AG08396 (cell line): ENCODE results near the gene AHCY.
"Not testable (repeated sequence)": the region's sequence is repeated elsewhere in the genome, so short reads cannot be mapped to it uniquely, and the experiment has no call there.

Experiments
- DNase-seq: peaks from one replicate; pipeline ENCODE4 v3.0.0; 2012; ENCODE audit warnings: low spot score, mixed read lengths

AHCY gene

GRCh38 chr20:34254979-34255378 lies 48.2 kb downstream of the AHCY start:
- no peak for DNase-seq

DNA sequence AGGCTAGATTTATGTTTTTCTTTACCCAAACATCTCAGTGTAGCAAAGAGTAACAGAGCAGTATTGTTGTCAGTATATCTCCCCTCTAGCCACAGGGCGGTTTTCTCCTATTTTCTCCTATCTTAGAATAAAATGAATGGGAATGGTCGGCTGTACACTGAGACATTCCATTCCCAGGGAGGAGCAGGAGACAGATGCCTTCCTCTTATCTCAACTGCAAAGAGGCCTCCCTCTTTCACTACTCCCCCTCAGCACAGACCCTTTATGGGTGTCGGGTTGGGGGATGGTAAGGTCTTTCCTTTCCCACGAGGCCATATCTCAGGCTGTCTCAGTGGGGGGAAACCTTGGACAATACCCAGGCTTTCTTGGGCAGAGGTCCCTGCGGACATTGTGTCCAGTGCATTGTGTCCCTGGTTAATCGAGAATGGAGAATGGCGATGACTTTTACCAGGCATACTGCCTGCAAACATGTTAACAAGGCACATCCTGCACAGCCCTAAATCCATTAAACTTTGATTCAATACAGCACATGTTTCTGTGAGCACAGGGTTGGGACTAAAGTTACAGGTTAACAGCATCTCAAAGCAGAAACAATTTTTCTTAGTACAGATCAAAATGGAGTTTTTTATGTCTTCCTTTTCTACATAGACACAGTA lies 50.6 kb downstream of the AHCY start:
- not testable (repeated sequence) for DNase-seq

- DNase-seq: no peak
Observed at GRCh38 chr20:34251619-34252018, 51.5 kb downstream of the AHCY start.

- DNase-seq: no peak
Observed at GRCh38 chr20:34250005-34250404, 53.1 kb downstream of the AHCY start.

GRCh38 chr20:34249291-34249690 lies 53.9 kb downstream of the AHCY start:
- no peak for DNase-seq

DNA sequence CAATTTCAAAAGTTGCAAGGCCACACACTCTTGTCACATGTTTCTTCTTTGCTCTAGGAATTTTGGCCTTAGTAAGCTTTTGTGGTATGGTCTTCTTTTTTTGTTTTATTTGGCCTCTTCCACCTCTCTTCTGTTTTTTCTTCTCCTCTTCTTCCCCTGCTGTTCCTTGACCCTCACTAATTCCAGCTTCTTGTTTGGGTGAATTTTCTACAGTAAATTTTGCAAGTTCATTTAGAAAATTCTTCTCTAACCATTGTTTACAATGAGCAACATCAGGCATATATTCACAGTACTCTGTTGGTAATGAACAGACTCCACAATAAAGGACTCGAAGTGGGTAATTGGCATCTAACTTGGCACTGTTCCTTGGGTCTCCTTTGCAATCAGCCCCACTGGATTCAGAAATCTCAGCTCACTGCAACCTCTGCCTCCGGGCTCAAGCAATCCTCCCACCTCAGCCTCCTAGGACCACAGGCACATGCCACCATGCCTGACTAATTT lies 57.0 kb downstream of the AHCY start:
- no peak for DNase-seq

- DNase-seq: no peak
Observed at GRCh38 chr20:34243377-34243776, 59.8 kb downstream of the AHCY start.

- DNase-seq: no peak
Observed at GRCh38 chr20:34242879-34243278, 60.3 kb downstream of the AHCY start.

GRCh38 chr20:34242015-34242414 lies 61.1 kb downstream of the AHCY start:
- DNase-seq: not testable (repeated sequence)

DNA sequence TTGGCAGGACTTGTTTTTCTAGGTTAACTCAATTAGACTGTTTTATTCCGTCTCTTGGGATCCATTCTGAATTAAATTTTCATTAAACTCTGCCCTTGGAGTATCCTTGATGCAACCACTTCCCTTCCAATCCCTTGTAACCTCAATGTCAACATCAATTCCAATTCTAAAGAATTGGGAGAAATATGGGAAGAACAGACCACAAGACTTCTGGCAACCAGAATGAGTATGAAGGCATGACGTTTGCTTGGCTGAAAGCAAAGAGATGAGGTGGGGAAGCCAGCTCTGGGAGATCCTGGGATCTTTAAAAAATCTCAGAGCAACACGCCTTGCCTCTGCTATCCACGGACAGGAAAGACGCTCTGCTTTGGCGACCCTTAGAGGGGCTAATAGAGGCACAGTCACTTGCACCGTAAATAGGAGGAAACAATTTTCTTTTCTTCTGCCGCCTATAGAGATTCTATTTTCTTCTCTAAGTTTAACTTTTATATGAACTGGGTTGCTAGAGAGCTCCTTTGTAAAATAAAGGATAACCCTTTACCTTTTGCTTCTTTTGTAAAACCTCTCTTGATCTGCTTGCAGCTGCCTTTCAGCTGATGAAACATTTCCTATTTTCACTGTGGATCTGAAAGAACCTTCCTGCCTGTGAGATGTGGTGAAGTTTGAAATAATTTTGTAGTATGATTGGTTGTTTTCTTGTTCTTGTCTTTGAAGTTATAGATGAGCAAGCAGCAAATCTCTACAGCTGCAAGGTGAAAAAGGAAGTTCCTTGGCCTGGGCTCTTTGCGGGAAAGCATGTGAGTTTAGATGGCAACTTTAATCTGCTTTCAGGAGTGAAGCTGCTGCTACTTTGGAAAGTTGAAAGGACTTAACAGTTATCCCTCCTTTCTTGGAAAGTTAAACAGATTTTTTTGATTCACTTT lies 62.2 kb downstream of the AHCY start, which contains the start of gene ASIP:
ASIP (plus strand) TSS at position 731 of the 923 bp plus-strand sequence. CDS start 18,952 bp downstream, outside the sequence.
- DNase-seq: no peak

GRCh38 chr20:34240121-34240520 lies 63.0 kb downstream of the AHCY start:
- no peak for DNase-seq

DNA sequence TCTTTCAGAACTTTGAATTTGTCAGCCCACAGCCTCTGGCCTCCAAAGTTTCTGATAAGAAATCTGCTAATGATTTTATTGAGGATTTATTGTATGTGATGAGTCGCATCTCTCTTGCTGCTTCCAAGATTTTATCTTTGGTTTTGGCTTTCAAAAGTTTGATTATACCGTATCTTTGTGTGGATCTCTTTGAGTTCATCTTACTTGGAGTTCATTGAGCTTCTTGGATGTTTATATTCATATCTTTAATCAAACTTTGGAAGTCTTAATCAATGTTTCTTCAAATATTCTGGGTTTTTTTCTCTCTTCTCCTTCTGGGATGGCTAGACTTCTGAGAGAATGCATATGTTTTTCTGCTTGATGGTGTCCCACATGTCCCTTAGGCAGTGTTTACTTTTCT lies 65.2 kb downstream of the AHCY start:
- DNase-seq: no peak

DNA sequence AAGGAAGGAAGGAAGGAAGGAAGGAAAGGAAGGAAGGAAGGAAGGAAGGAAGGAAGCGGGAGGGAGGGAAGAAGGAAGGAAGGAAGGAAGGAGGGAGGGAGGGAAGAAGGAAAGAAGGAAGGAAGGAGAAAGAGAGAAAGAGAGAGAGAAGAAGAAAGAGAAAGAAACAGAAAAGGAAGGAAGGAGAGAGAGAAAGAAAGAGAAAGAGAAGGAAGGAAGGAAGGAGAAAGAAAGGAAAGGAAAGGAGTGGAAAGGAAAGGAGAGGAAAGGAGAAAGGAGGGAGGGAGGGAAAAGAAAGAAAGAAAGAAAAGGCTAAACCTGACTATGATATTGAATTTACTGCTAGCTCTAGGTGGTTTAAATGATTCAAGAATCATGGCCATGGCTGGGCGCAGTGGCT lies 67.3 kb downstream of the AHCY start:
- no peak for DNase-seq

- no peak for DNase-seq
Observed at GRCh38 chr20:34233687-34234086, 69.5 kb downstream of the AHCY start.

- no peak for DNase-seq
Observed at GRCh38 chr20:34232494-34233087, 70.6 kb downstream of the AHCY start.

DNA sequence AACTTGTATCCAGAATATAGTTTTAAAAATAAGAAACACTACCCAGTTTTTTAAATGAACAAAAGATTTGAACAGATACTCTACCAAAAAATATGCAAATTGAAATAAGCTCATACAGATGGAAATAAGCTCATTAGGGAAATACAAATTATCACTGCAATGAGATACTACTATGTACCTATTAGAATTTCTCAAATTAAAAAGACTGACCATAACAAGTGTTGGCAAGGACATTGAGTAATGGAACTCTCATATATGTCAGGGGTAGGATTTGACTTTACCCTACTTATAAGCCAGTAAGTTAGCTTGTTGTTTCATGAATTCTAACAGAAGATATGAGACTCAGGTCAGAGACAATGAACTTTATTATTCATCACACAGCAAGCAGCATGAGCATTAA lies 71.5 kb downstream of the AHCY start:
- no peak for DNase-seq
